HG03097 (cell line): ENCODE data around the gene RAB4B.
"Not testable (repeated sequence)": the region's sequence is repeated elsewhere in the genome, so short reads cannot be mapped to it uniquely, and the experiment has no call there.

Source experiments
- ATAC-seq: cut with Tn5 transposase; IDR thresholded peaks from one replicate; pipeline ENCODE4 v1.9.1; 2021; ENCODE audit not compliant: unreplicated experiment, low FRiP score

RAB4B gene

GRCh38 chr19:40815223-40815622, 37.2 kb downstream of the RAB4B start:
- no peak for ATAC-seq

DNA sequence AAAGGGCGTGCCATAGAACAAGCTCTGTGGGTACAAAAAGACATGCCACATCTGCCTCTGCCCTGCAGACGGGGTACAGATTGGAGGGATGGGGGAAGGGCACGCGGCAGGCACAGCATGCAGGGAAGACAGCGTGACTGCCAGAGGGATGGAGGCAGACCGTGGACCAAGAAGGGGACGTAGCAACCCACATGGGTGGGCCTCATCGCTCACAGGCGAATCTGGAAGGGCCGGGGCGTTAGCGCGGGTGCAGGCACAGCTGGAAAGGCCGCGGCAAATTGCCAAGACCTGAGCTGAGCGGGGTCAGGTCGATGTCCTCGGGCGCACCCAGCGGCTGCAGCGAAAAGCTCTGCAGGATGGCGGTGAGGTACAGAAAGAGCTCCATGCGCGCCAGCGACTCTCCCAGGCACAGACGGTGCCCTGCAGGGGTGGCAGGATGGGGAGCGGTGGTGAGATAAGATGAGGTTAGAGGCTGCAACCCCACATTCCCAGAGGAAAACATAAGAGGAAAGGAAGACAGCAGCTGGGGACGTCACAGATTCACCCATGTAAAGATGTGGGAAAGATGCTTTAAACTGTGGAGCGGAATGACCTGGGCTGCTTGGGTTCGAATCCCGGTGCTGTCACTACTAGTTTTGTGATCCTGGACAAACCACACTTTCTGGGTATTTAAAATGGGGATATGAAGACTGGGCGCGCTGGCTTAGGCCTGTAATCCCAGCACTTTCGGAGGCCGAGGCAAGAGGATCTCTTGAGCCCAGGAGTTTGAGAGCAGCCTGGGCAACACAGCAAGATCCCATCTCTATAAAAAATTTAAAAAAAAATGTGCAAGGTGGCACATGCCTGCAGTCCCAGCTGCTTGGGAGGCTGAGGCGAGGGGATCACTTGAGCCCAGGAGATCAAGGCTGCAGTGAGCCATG, 40.7 kb downstream of the RAB4B start:
- ATAC-seq, result not testable (repeated sequence)

DNA sequence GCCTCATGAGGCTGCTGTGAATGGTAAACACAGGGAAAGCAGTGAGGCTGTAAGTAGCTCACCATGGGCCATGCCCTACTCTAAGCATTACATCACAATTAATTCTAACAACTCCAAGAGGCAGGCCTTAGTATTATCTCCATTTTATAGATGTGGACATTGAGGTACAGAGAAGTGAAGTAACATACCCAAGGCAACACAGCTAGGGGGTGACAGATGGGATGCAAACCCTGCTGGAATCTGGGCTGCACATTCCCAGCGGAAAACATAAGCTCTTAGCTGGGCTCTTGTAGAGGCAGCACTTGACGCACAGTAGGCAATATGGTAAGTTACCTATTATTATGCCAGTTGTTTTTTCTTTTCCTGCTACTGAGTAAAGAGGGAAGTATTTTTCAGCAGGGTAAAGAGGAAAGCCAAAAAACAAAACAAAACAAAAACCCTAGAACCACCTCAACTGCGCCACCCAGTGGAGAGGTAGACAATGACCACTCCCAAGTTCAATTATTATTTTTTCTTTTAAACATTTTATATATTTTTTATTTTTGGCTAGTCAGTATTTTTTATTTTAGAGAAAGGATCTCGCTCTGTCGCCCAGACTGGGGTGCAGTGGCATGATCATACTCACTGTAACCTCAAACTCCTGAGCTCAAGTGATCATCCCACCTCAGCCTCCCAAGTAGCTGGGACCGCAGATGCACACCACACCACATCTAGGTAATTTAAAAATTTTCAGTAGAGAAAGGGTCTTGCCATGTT, 41.6 kb downstream of the RAB4B start:
- not testable (repeated sequence) for ATAC-seq

DNA sequence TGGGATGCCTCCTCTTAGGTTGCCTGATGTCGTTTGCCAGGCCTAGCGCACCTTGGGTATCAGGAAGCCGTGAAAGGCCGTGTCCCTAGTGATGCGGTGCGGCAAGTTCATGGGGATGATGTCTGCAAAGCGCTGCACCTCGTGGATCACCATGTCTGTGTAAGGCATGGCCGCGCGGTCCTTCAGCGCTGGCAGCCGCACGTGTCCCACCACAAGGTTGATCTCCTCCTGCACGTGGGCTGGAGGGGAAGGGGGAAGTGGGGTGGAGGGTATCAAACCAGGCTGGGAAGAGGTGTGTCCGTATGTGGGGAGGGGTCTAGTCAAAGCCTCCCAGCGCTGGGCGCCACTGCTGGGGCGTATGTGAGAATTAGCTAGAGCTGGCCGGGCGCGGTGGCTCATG, 44.1 kb downstream of the RAB4B start:
- ATAC-seq, result no peak

DNA sequence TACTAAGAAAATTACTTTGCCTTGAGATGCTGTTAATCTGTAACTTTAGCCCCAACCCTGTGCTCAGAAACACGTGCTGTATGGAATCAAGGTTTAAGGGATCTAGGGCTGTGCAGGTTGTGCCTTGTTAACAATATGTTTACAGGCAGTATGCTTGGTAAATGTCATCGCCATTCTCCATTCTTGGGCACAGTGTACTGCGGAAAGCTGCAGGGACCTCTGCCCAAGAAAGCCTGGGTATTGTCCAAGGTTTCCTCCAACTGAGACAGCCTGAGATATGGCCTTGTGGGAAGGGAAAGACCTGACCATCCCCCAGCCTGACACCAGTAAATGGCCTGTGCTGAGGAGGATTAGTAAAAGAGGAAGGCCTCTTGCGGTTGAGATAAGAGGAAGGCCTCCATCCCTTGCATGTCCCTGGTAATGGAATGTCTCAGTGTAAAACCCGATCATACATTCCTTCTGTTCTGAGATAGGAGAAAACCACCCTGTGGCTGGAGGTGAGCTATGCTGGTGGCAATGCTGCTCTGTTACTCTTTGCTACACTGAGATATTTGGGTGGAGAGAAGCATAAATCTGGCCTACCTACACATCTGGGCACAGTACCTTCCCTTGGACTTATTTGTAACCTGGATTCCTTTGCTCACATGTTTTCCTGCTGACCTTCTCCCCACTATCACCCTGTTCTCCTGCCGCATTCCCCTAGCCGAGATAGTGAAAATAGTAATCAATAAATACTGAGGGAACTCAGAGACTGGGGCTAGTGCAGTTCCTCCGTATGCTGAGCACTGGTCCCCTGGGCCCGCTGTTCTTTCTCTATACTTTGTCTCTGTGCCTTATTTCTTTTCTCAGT, 44.9 kb downstream of the RAB4B start:
- ATAC-seq, result not testable (repeated sequence)

DNA sequence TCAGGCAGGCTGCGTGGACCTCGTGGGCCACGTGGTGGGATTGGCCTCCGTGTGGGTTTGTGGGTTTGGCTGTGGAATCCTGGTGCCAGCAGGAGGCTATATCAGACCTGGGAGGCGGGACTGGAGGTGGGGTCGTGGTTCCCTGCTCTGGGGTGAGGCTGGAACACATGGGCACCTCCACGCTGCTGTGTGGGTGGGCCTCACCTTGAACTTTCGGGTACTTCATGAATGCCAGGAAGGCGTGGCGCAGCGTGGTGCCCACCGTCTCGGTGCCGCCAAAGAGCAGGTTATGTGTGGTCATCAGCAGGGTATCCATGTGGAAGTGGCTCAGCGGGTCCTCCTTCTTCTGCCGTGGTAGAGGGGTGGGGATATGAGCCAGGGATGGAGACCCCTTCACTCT, 46.9 kb downstream of the RAB4B start:
- ATAC-seq, result not testable (repeated sequence)

DNA sequence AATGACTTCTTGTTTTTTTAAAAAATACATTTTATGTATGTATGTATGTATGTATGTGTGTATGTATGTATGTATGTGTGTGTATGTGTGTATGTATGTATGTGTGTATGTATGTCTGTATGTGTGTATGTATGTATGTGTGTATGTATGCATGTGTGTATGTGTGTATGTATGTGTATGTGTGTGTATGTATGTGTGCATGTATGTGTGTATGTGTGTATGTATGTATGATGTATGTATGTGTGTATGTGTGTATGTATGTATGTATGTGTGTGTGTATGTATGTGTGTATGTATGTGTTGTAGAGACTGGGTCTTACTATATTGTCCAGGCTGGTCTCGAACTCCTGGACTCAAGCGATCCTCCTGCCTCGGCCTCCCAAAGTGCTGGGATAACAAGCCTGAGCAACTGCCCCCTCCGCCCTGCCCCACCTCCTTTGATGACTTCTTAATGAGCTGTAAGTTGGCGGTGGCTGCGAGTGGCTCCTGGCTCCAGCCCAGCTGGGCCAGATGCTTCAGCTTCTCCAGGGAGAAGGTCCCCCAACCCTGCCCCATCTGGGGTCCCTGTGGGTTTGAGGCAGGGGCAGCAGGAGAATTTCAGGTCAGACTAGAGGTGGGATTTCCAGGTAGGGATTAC, 47.5 kb downstream of the RAB4B start:
- not testable (repeated sequence) for ATAC-seq

GRCh38 chr19:40826312-40826698, 48.3 kb downstream of the RAB4B start:
- ATAC-seq, result not testable (repeated sequence)

DNA sequence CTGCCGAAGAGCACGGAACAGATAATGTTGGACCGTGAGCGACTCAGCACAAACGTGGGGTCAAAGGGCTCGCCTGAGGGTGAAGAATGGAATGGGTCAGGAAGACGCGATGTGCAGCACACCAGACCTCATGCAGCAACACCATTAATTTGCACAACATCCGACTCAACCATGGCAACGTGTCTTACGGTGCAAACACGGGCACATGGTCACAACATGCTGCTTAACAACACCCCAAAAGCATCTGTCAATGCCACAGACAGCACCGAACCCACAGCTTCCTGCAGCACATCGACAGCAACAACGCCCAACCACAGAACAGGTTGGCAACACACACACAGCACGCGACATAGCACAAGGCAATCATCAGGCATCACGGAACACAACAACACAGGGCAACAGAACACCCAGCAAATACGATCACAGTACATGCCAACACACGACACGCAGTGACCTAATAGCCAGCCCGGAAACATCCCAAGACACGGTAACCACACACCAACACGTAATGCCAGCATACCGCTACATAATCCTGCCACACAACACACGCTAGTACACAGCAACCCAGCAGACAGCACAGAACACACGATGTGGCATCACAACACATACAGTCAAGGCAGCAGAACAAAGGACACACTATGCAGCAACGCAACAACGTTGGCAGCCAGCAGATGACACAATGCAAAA, 48.8 kb downstream of the RAB4B start:
- not testable (repeated sequence) for ATAC-seq

GRCh38 chr19:40827386-40828247, 49.6 kb downstream of the RAB4B start:
- ATAC-seq, result no peak

- ATAC-seq, result no peak
Measured at GRCh38 chr19:40829205-40829604, 51.2 kb downstream of the RAB4B start.

DNA sequence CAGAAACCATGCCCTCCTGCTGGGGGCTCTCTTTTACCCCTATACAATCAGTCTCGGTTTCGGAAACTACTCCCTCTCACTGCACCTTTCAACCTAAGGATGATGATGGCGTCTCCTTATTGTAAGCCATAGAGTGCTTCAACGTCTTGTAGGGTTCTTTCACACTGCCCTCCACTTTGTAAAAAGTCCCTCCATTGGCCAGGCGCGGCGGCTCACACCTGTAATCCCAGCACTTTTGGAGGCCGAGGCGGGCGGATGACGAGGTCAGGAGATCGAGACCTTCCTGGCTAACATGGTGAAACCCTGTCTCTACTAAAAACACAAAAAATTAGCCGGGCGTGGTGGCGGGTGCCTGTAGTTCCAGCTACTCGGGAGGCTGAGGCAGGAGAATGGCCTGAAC, 52.7 kb downstream of the RAB4B start:
- not testable (repeated sequence) for ATAC-seq

GRCh38 chr19:40831502-40832430, 53.7 kb downstream of the RAB4B start:
- no peak for ATAC-seq

DNA sequence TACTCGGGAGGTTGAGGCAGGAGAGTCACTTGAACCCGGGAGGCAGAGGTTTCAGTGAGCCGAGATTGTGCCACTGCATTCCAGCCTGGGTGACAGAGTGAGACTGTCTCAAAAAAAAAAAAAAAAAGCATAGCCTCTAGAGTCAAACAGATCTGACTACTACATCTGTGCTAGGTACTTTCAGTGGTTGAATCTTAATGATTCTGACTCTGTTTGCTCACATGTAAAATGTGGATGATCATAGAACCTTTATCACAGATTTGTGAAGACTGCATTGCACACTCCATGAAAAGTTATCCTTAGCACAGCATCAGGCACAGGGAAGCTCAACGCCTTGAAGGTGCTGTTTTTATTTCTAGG, 54.4 kb downstream of the RAB4B start:
- ATAC-seq, result not testable (repeated sequence)

- not testable (repeated sequence) for ATAC-seq
Measured at GRCh38 chr19:40833728-40834533, 55.9 kb downstream of the RAB4B start.

DNA sequence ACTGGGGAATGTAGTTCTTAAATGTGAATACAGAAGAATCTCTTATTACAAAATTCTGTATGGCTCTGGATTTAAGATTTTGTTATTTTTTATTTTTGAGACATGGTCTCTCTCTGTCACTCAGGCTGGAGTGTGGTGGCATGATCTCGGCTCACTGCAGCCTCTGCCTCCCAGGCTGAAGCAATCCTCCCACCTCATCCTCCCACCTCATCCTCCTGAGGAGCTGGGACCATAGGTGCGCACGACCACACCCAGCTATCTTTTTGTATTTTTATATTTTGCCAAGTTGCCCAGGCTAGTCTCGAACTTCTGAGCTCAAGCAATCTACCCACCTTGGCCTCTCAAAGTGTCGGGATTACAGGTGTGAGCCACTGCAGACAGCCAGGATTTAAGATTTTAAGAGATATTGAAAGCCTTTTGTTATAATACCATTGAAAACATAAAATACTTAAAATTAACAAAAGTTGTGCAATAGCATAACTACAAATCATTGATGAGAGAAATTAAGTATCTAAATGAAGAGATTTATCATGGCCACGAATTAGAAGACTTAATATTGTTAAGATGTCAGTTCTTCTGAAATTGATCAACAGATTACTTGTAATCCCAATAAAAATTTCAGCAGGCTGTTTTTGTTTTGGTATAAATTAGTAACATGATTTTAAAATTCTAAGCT, 58.8 kb downstream of the RAB4B start:
- ATAC-seq, result no peak
